Erythroblast (primary cell): ENCODE data around the gene UCK1.

Source experiments
- GATA1 ChIP-seq: IDR thresholded peaks from 2 replicates; pipeline ENCODE4 v1.6.1; 2011; ENCODE audit warnings: low read depth, mild to moderate bottlenecking, control low read depth, low read length, moderate library complexity
- POLR2A ChIP-seq: IDR thresholded peaks from 2 replicates; pipeline ENCODE4 v1.6.1; 2011; ENCODE audit warnings: mild to moderate bottlenecking, low read length

- TF ChIP-seq POLR2A (no peak), GATA1 (no peak)
These were observed 28.4 kb upstream of the UCK1 start for GRCh38 chr9:131559421-131560000.
